Endothelial cell of umbilical vein (primary cell): ENCODE measurements around the gene TCERG1L. TPM values are rescaled to one million over a fixed set of nuclear protein-coding genes. Genes with fewer than 3 reads are reported as not detected.

Experiments used
- BruUV-seq: library from RNA; stranded (reverse); fragments of 400-500 nt; replicated peaks from 2 replicates; lab custom pipeline; 2021; lab: Mats Ljungman, UMichigan
- CTCF ChIA-PET: fragments of 300-600, 350-600 bp; sonication (Branson Sonifier 250); formaldehyde crosslinking; loops from one replicate; lab custom pipeline; 2021; ENCODE audit warnings: antibody characterized with exemption, inconsistent platforms; lab: Charles Lee
- POLR2A ChIA-PET: fragments of 300-600, 350-600 bp; sonication (Branson Sonifier 250); formaldehyde crosslinking; loops from one replicate; lab custom pipeline; 2021; ENCODE audit warnings: antibody characterized with exemption, inconsistent platforms; lab: Charles Lee
- DNase-seq: peaks from one replicate; pipeline ENCODE4 v3.0.0-alpha.2; 2011; ENCODE audit warnings: low read depth, low spot score
- FAIRE-seq: peaks from 2 replicates; lab custom pipeline; 2011; peaks lifted over from hg19 to GRCh38; lab: Jason Lieb, UNC
- H2AFZ ChIP-seq: 2 replicates; pipeline ENCODE4 v1.6.0; 2012; ENCODE audit warnings: low read depth, low read length, control low read depth, inconsistent platforms
- H3K27ac ChIP-seq: 2 replicates; pipeline ENCODE4 v1.5.1; 2011; ENCODE audit warnings: low read depth, mild to moderate bottlenecking, control low read depth, low read length, moderate library complexity; ENCODE audit not compliant: insufficient read depth
- H3K27me3 ChIP-seq, 2 experiments: 2 replicates each; pipeline versions ENCODE4 v1.6.0 to v1.6.1; 2011; ENCODE audit warnings: low read length in 2 of 2, mixed read lengths in 1 of 2; ENCODE audit not compliant: control insufficient read depth in 2 of 2, insufficient read depth in 2 of 2
- H3K36me3 ChIP-seq, 2 experiments: 2 replicates in 1 of 2; 3 replicates in 1 of 2; pipeline ENCODE4 v1.5.1; 2011; ENCODE audit warnings: low read length in 2 of 2, mild to moderate bottlenecking in 1 of 2, moderate library complexity in 1 of 2; ENCODE audit not compliant: control insufficient read depth in 2 of 2, insufficient read depth in 2 of 2; ENCODE audit errors: extremely low read depth in 1 of 2
- H3K4me1 ChIP-seq: 3 replicates; pipeline ENCODE4 v1.5.1; 2011; ENCODE audit warnings: mild to moderate bottlenecking, low read length; ENCODE audit not compliant: control insufficient read depth, insufficient read depth; ENCODE audit errors: extremely low read depth
- H3K4me2 ChIP-seq: 2 replicates; pipeline ENCODE4 v1.6.1; 2011; ENCODE audit warnings: low read length, control low read depth, mixed read lengths; ENCODE audit not compliant: insufficient read depth
- H3K4me3 ChIP-seq, 3 experiments: fragments of 200-600 bp in 1 of 3; sonication (generic), shearing (Covaris generic) in 1 of 3; replicated peaks in 1 of 3; 2 replicates each; pipeline ENCODE4 v1.5.1; 2011 to 2016; ENCODE audit warnings: control low read depth in 3 of 3, low read length in 3 of 3, mild to moderate bottlenecking in 2 of 3, inconsistent platforms in 1 of 3, low read depth in 1 of 3, moderate library complexity in 1 of 3; ENCODE audit not compliant: insufficient read depth in 1 of 3
- H3K79me2 ChIP-seq: 2 replicates; pipeline ENCODE4 v1.6.0; 2012; ENCODE audit warnings: low read length, inconsistent platforms; ENCODE audit not compliant: control insufficient read depth, insufficient read depth
- H3K9ac ChIP-seq: replicated peaks from 2 replicates; pipeline ENCODE3; 2011; ENCODE audit warnings: low read length, control low read depth; ENCODE audit not compliant: insufficient read depth; ENCODE audit errors: extremely low read depth
- H3K9me1 ChIP-seq: replicated peaks from 3 replicates; pipeline ENCODE4 v1.6.0; 2011; ENCODE audit warnings: mild to moderate bottlenecking, low read length; ENCODE audit not compliant: control insufficient read depth, insufficient read depth; ENCODE audit errors: extremely low read depth
- H3K9me3 ChIP-seq: replicated peaks from 2 replicates; pipeline ENCODE4 v1.5.1; 2012; ENCODE audit warnings: low read length, inconsistent platforms; ENCODE audit not compliant: control insufficient read depth, insufficient read depth
- H4K20me1 ChIP-seq: replicated peaks from 2 replicates; pipeline ENCODE3; 2011; ENCODE audit warnings: mild to moderate bottlenecking, low read length; ENCODE audit not compliant: control insufficient read depth, insufficient read depth; ENCODE audit errors: extremely low read depth
- CTCF ChIP-seq, 2 donors: IDR thresholded peaks; 1 replicate in 1 of 2; 2 replicates in 1 of 2; pipeline ENCODE4 v1.5.1; 2011; ENCODE audit warnings: low read length in 2 of 2, mild to moderate bottlenecking in 2 of 2, moderate library complexity in 2 of 2, control low read depth in 1 of 2, inconsistent platforms in 1 of 2, low read depth in 1 of 2; ENCODE audit not compliant: insufficient read depth in 1 of 2; ENCODE audit errors: extremely low read depth in 1 of 2
- EZH2 ChIP-seq: IDR thresholded peaks from 2 replicates; pipeline ENCODE4 v1.6.1; 2012; ENCODE audit warnings: borderline replicate concordance, low read depth, mild to moderate bottlenecking, moderate library complexity, low read length, inconsistent platforms; ENCODE audit not compliant: severe bottlenecking
- FOS ChIP-seq: IDR thresholded peaks from 2 replicates; pipeline ENCODE4 v1.6.1; 2011; ENCODE audit warnings: mild to moderate bottlenecking, low read length, moderate library complexity, borderline replicate concordance; ENCODE audit not compliant: insufficient read depth
- GATA2 ChIP-seq: IDR thresholded peaks from 2 replicates; pipeline ENCODE4 v1.7.0; 2011; ENCODE audit warnings: low read depth, mild to moderate bottlenecking, moderate library complexity, mixed read lengths, low read length; ENCODE audit not compliant: insufficient read length, insufficient read depth
- JUN ChIP-seq: IDR thresholded peaks from 2 replicates; pipeline ENCODE4 v1.6.1; 2011; ENCODE audit warnings: borderline replicate concordance, low read depth; ENCODE audit not compliant: insufficient read length, insufficient read depth
- POLR2AphosphoS5 ChIP-seq: IDR thresholded peaks from 2 replicates; pipeline ENCODE4 v1.6.1; 2012; ENCODE audit warnings: low read depth, mild to moderate bottlenecking, control low read depth, low read length, moderate library complexity; ENCODE audit not compliant: insufficient read depth
- dilution Hi-C: fragments of 300-500 bp; cut with MboI; formaldehyde crosslinking; loops from one replicate; pipeline ENCODE4 v1.15.0; 2019; ENCODE audit warnings: low sequenced_read_pairs; ENCODE audit not compliant: extremely low pct_ligation_motif_present
- intact Hi-C: fragments of 100-400 bp; cut with micrococcal nuclease; formaldehyde crosslinking; loops from one replicate; pipeline ENCODE4 v1.10.0; 2022
- polyA plus RNA-seq, 4 experiments: library from polyadenylated mRNA; depleted of rRNA in 3 of 4; stranded (reverse) in 3 of 4; unstranded in 1 of 4; fragments of >200 nt; gene quantifications; 2 replicates each; pipeline versions ENCODE4 v1.2.1 to v1.2.3, GENCODE V29; 2011 to 2012; ENCODE audit warnings: missing spikeins in 1 of 4
- total RNA-seq: library from RNA; stranded (reverse); gene quantifications from 2 replicates; pipeline ENCODE4 v1.2.3, GENCODE V29; 2021
- TF ChIP-seq, protein P1 (sequence below): IDR thresholded peaks from 2 replicates; pipeline ENCODE4 v1.6.1; 2011; ENCODE audit not compliant: insufficient read depth, insufficient read length

TCERG1L gene
- total and polyA plus RNA-seq, 2 donors (not counting 3 experiments of a cell fraction or from before 2014, with no cell fraction given), result not detected

DNA sequence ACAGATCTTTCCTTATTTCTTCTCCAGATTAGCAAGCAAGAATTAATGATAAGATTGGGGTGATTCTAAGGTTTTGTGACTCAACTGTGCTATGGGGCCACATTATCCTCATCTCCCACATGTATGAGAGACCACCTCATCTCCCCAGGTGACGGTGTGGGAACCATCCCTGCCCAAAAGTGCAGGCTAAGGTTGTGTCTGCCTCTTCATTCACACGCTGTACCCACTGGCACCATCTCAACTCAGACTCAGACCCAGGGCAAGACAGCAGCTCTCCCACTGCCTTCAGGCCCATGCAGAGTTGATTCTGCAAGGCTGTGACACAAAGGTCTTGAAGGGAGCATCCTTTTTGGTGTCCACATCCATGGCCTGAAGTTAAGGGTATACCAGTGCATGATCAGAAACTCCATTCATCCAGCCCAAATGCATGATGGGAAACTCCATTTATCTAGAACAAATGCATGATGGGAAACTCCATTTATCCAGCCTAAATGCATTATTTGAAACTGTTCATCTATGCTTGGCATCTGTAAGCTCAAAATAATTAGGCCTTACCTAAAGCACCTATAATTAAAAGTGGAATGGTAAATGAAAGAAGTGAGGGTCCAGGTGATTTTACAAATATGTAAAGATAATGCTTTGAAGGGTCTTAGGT, 99.4 kb downstream of the TCERG1L start:
- Histone ChIP-seq H3K9me3 (peaks cover 4% of the 10 kb centered on the region), H3K4me3 (no peak overlapping the region), H3K27ac (no peak overlapping the region), H3K36me3 (no peaks in the 10 kb centered on the region), H3K4me2 (no peak overlapping the region), H3K9ac (no peak overlapping the region), H3K4me1 (no peaks in the 10 kb centered on the region), H3K79me2 (no peaks in the 10 kb centered on the region), H3K27me3 (no peaks in the 10 kb centered on the region), H2AFZ (no peak overlapping the region), H3K9me1 (no peaks in the 10 kb centered on the region), H4K20me1 (no peaks in the 10 kb centered on the region)
- FAIRE-seq (no peak), DNase-seq (no peak)
- no TSS peak for BruUV-seq
- dilution Hi-C loops, result no loop called here
- intact Hi-C loops, result no loop called here
- POLR2A ChIA-PET, result no interaction called here
- CTCF ChIA-PET, result no interaction called here
- TF ChIP-seq POLR2AphosphoS5 (no peak), JUN (no peak), EZH2 (no peak), GATA2 (no peak), FOS (no peak), CTCF (IDR thresholded peaks at IDR 0.05; ENCODE audit: extremely low read depth in 1 of 2, insufficient read depth in 1 of 2, low read depth in 1 of 2, low read length in 2 of 2) (no peak)
- TF ChIP-seq, protein P1, sequence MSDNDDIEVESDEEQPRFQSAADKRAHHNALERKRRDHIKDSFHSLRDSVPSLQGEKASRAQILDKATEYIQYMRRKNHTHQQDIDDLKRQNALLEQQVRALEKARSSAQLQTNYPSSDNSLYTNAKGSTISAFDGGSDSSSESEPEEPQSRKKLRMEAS, result no peak
